HG02678 (cell line): ENCODE measurements around the gene LMTK3.
A peak's percentile ranks its signal among the peaks of the same experiment; 100 is the strongest.
"Not testable (repeated sequence)": the region's sequence is repeated elsewhere in the genome, so short reads cannot be mapped to it uniquely, and the experiment has no call there.

ENCODE experiments used
- ATAC-seq: cut with Tn5 transposase; IDR thresholded peaks from one replicate; pipeline ENCODE4 v1.9.1; 2021; ENCODE audit warnings: mild to moderate bottlenecking, moderate library complexity; ENCODE audit not compliant: unreplicated experiment

The LMTK3 gene

GRCh38 chr19:48489608-48490216 lies 21.9 kb downstream of the LMTK3 start:
- ATAC-seq = peak; percentile 38

GRCh38 chr19:48488478-48488877 lies 23.2 kb downstream of the LMTK3 start:
- not testable (repeated sequence) for ATAC-seq

- ATAC-seq = no peak
Measured at GRCh38 chr19:48487948-48488347, 23.7 kb downstream of the LMTK3 start.

GRCh38 chr19:48487544-48487943 lies 24.1 kb downstream of the LMTK3 start:
- no peak for ATAC-seq

- ATAC-seq = not testable (repeated sequence)
Measured at GRCh38 chr19:48486706-48487105, 24.9 kb downstream of the LMTK3 start.

- no peak for ATAC-seq
Measured at GRCh38 chr19:48484931-48485612, 26.6 kb downstream of the LMTK3 start.

GRCh38 chr19:48484247-48484893 lies 27.3 kb downstream of the LMTK3 start:
- no peak for ATAC-seq

- no peak for ATAC-seq
Measured at GRCh38 chr19:48483301-48483700, 28.3 kb downstream of the LMTK3 start.

GRCh38 chr19:48481846-48482639 lies 29.6 kb downstream of the LMTK3 start:
- no peak for ATAC-seq

GRCh38 chr19:48480558-48481500 lies 30.8 kb downstream of the LMTK3 start:
- ATAC-seq = no peak

- ATAC-seq = no peak
Measured at GRCh38 chr19:48480183-48480557, 31.5 kb downstream of the LMTK3 start.

GRCh38 chr19:48479686-48480085 lies 31.9 kb downstream of the LMTK3 start:
- no peak for ATAC-seq

GRCh38 chr19:48478339-48479256 lies 33.0 kb downstream of the LMTK3 start:
- ATAC-seq = no peak

GRCh38 chr19:48477698-48478338 lies 33.8 kb downstream of the LMTK3 start:
- no peak for ATAC-seq

GRCh38 chr19:48477067-48477685 lies 34.5 kb downstream of the LMTK3 start:
- no peak for ATAC-seq

- no peak for ATAC-seq
Measured at GRCh38 chr19:48476176-48476575, 35.5 kb downstream of the LMTK3 start.

GRCh38 chr19:48475369-48476068 lies 36.1 kb downstream of the LMTK3 start:
- no peak for ATAC-seq

- no peak for ATAC-seq
Measured at GRCh38 chr19:48474084-48474592, 37.5 kb downstream of the LMTK3 start.
